Activated T-cell treated with anti-CD3 and anti-CD28 coated beads, Interleukin-2, amount 50 U/mL, for 24 hours (primary cell): ENCODE data around the gene PPTC7.
"Not testable (repeated sequence)": the region's sequence is repeated elsewhere in the genome, so short reads cannot be mapped to it uniquely, and the experiment has no call there.

Source experiments
- DNase-seq: peaks from one replicate; pipeline ENCODE4 v3.0.0-alpha.2; 2020
- H3K27ac Mint-ChIP-seq: 2 replicates; pipeline ENCODE4 v1.8.0; 2020; ENCODE audit warnings: mild to moderate bottlenecking, mixed read lengths
- H3K27me3 Mint-ChIP-seq: 2 replicates; pipeline ENCODE4 v1.8.0; 2020; ENCODE audit warnings: mixed read lengths
- H3K36me3 Mint-ChIP-seq: 2 replicates; pipeline ENCODE4 v1.8.0; 2020; ENCODE audit warnings: low read depth, mixed read lengths
- H3K4me1 Mint-ChIP-seq: 2 replicates; pipeline ENCODE4 v1.8.0; 2020; ENCODE audit warnings: low read depth, mixed read lengths
- H3K4me3 Mint-ChIP-seq: 2 replicates; pipeline ENCODE4 v1.8.0; 2020; ENCODE audit warnings: mild to moderate bottlenecking, moderate library complexity, mixed read lengths
- H3K9me3 Mint-ChIP-seq: 2 replicates; pipeline ENCODE4 v1.8.0; 2020; ENCODE audit warnings: mixed read lengths

PPTC7 gene

DNA sequence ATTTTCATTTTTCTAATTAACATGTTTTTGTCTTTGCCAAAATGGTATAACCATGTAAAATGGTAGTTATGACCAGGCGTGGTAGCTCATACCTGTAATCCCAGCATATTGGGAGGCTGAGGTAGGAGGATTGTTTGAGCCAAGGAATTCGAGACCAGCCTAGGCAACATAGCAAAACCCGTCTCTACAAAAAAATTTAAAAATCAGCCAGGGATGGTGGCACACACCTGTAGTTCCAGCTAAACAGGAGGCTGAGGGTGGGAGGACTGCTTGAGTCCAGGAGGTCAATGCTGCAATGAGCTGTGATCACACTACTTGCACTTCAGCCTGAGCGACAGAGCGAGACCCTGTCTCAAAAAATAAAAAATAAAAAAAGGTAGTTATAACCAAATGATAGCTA is 23.1 kb downstream of the PPTC7 start:
- Mint-ChIP-seq H3K27me3 (no peaks in the 10 kb centered on the region), H3K4me1 (peaks cover 80% of the 10 kb centered on the region), H3K36me3 (peaks cover 41% of the 10 kb centered on the region), H3K9me3 (peaks cover 5% of the 10 kb centered on the region), H3K27ac (peak overlapping the region; percentile 37), H3K4me3 (no peak overlapping the region)
- no peak for DNase-seq

- H3K4me3 Mint-ChIP-seq, DNase-seq, H3K9me3 Mint-ChIP-seq, H3K27me3 Mint-ChIP-seq: not testable (repeated sequence)
- peak overlapping the region; percentile 33 for H3K27ac Mint-ChIP-seq
- peaks cover 41% of the 10 kb centered on the region for H3K36me3 Mint-ChIP-seq
- H3K4me1 Mint-ChIP-seq: peaks cover 77% of the 10 kb centered on the region
These were observed 24.2 kb downstream of the PPTC7 start for GRCh38 chr12:110558945-110559344.

GRCh38 chr12:110557300-110557699 is 25.8 kb downstream of the PPTC7 start:
- H3K27ac Mint-ChIP-seq: no peak overlapping the region
- peaks cover 5% of the 10 kb centered on the region for H3K9me3 Mint-ChIP-seq
- peaks cover 65% of the 10 kb centered on the region for H3K4me1 Mint-ChIP-seq
- no peak for DNase-seq
- peaks cover 39% of the 10 kb centered on the region for H3K36me3 Mint-ChIP-seq
- H3K4me3 Mint-ChIP-seq: no peak overlapping the region
- no peaks in the 10 kb centered on the region for H3K27me3 Mint-ChIP-seq

- peaks cover 43% of the 10 kb centered on the region for H3K36me3 Mint-ChIP-seq
- H3K27ac Mint-ChIP-seq: peak overlapping the region; percentile 41
- no peak for DNase-seq
- H3K4me1 Mint-ChIP-seq: peaks cover 66% of the 10 kb centered on the region
- H3K27me3 Mint-ChIP-seq: no peaks in the 10 kb centered on the region
- peaks cover 5% of the 10 kb centered on the region for H3K9me3 Mint-ChIP-seq
- H3K4me3 Mint-ChIP-seq: no peak overlapping the region
These were observed 26.4 kb downstream of the PPTC7 start for GRCh38 chr12:110556705-110557104.

DNA sequence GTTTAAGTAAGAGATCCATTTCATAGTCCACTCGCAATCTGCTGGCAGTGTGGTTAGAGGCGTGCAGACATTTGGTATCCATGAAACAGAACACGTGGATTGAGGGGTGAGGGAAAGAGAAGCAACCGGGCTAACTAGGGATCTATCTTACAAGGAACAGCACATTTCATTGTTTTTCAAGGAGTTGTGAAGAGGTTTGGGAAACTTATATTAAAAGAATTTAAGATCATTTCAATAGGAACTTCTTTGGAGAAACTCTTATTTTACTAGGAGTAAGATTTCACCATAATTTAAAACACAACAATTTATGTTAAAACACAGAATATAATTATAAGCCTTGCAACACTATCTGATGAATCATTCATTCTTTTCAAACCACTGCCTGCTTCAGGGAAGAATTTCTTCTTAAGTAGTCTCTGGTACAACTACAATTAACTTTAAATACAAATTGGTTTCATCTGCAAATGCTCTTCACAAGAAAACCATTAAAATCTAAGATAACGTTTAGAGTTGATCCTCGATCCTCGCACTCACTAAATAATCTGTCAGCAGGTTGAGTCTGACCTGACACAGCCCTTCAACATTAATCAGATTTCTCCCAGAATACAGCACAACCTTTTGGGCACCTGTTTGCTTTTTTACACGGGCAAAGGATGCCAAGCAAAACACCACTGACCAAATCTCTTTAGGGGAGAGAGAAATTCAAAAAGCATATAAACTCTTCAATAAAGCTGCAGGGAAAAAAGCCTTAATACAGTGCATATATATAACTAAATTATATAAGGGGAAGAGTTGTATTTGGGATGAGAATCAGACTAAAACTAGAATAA is 27.3 kb downstream of the PPTC7 start:
- Mint-ChIP-seq H3K9me3 (peaks cover 5% of the 10 kb centered on the region), H3K4me3 (no peak overlapping the region), H3K27ac (peak overlapping the region; percentile 47), H3K4me1 (peaks cover 59% of the 10 kb centered on the region), H3K27me3 (no peaks in the 10 kb centered on the region), H3K36me3 (peaks cover 48% of the 10 kb centered on the region)
- no peak for DNase-seq

DNA sequence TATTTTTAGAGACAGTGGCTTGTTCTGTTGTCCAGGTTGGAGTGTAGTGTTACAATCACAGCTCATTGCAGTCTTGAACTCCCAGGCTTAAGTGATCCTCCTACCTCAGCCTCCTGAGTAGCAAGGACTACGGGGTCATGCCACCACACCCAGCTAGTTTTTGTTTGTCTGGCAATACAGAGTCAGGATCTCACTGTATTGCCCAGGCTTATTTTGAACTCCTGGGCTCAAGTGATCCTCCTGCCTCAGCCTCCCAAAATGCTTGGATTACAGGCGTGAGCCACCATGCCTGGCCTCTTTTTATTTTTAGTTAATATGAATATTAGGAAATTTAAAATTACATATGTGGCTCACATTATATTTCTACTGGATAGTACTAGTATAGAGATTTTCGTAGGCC is 28.9 kb downstream of the PPTC7 start:
- Mint-ChIP-seq H3K27me3 (no peaks in the 10 kb centered on the region), H3K4me3 (no peak overlapping the region), H3K9me3 (peaks cover 5% of the 10 kb centered on the region), H3K36me3 (peaks cover 53% of the 10 kb centered on the region), H3K4me1 (peaks cover 61% of the 10 kb centered on the region), H3K27ac (peak overlapping the region; percentile 40)
- no peak for DNase-seq

GRCh38 chr12:110550981-110551380 is 32.1 kb downstream of the PPTC7 start:
- Mint-ChIP-seq H3K27me3 (no peaks in the 10 kb centered on the region), H3K27ac (peak overlapping the region; percentile 13), H3K9me3 (no peaks in the 10 kb centered on the region), H3K4me1 (peaks cover 57% of the 10 kb centered on the region), H3K4me3 (no peak overlapping the region), H3K36me3 (peaks cover 58% of the 10 kb centered on the region)
- no peak for DNase-seq

DNA sequence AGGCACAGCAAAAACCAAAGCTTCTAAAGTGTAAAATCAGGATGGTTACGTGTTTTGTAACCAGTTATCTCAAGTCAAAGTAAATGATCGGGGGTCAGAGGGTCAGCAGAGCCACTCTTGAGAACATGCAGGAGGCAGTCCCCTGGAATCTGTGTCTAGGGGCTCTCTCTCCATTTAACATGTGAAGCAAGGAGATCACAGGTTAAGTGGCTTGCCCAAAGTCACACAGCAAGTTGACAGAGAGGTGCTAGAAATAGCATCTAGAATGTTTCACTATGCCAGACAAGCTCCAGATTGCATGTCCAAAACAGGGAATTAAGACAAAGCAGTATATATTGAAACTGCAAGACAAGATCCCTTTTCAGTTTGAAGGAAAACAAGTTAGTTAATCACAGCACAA is 33.4 kb downstream of the PPTC7 start:
- H3K27ac Mint-ChIP-seq: peak overlapping the region; percentile 56
- no peaks in the 10 kb centered on the region for H3K9me3 Mint-ChIP-seq
- DNase-seq: no peak
- no peaks in the 10 kb centered on the region for H3K27me3 Mint-ChIP-seq
- no peak overlapping the region for H3K4me3 Mint-ChIP-seq
- H3K36me3 Mint-ChIP-seq: peaks cover 69% of the 10 kb centered on the region
- H3K4me1 Mint-ChIP-seq: peaks cover 54% of the 10 kb centered on the region

DNA sequence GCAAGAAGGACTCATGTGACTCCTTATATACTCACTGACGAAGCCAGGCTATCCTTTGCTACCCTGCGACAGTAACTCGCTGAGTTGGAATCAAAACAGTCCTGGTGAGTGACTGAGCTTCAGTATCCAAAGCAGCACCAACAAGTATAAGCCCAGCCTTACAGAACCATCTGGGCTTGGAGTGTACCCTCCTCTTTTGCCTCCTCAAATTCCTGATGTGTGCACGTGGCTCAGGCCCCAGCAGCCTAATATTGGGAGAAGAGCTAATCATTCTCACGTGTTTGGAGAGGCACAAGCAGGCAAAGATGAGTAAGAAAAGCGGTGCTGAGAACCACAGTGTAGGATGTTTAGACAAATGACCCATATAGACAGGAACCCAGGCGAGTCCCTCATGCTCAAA is 34.4 kb downstream of the PPTC7 start:
- H3K27me3 Mint-ChIP-seq: no peaks in the 10 kb centered on the region
- no peak for DNase-seq
- H3K4me3 Mint-ChIP-seq: no peak overlapping the region
- H3K9me3 Mint-ChIP-seq: no peaks in the 10 kb centered on the region
- H3K27ac Mint-ChIP-seq: peak overlapping the region; percentile 65
- peaks cover 79% of the 10 kb centered on the region for H3K36me3 Mint-ChIP-seq
- H3K4me1 Mint-ChIP-seq: peaks cover 54% of the 10 kb centered on the region

DNA sequence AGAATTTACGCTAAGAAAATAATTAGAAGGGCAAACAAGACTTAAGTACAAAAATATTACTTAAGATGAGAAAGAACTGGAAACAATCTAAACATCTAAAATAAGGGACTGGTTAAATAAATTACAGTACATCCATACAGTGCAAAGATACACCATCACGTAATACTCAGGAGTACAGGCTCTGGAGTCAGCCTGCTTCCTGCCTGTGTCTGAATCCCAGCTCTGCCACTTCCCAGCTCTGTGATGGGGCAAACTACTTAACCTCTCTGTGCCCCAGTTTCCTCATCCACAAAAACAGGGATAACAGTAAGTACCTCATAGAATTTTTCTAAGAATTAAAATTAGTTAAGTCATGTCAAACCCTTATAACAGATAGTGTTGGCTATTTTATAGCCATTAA is 36.0 kb downstream of the PPTC7 start:
- Mint-ChIP-seq H3K27ac (peak overlapping the region; percentile 39), H3K27me3 (no peaks in the 10 kb centered on the region), H3K36me3 (peaks cover 92% of the 10 kb centered on the region), H3K4me3 (no peak overlapping the region), H3K4me1 (peaks cover 66% of the 10 kb centered on the region), H3K9me3 (no peaks in the 10 kb centered on the region)
- DNase-seq: no peak

DNA sequence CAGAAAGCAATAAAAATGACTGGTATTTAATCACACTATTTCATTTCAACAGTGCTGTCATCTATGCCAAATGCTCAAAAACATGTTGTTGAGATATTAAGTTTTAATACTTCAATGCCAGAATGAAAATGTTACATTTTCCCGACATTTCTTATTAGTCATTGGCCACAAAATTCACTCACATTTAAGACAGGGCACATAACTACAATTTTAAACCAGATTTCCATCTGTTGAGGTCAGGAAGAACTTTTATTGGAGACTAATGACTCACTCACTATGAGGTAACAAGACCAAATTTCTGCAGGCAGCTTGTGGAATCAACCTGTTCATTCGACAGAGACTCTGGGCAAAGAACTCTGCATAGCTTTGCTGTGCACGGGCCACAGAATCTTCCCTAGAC is 36.8 kb downstream of the PPTC7 start:
- Mint-ChIP-seq H3K9me3 (no peaks in the 10 kb centered on the region), H3K36me3 (peaks cover 90% of the 10 kb centered on the region), H3K4me3 (no peak overlapping the region), H3K4me1 (peaks cover 64% of the 10 kb centered on the region), H3K27ac (no peak overlapping the region), H3K27me3 (no peaks in the 10 kb centered on the region)
- DNase-seq: no peak

DNA sequence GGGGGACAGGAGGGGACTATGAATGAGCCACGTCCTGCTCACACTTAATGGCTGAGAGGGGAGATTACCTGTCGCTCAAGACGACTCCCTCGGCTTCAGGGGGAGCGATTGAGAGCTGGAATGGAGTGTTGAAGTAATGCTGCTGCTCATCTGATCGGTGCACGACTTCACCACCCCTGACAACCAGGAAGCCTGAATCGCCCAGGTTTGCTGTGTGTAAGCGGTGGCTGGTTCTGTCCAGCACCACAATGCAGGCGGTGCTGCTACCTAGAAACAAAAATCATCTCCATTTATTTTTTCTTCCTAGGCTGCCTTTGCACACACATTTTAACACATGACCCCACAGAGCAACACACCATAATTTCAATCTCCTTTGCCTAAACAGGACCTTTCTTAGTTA is 37.3 kb downstream of the PPTC7 start:
- Mint-ChIP-seq H3K9me3 (no peaks in the 10 kb centered on the region), H3K27ac (no peak overlapping the region), H3K36me3 (peaks cover 89% of the 10 kb centered on the region), H3K4me3 (no peak overlapping the region), H3K4me1 (peaks cover 61% of the 10 kb centered on the region), H3K27me3 (no peaks in the 10 kb centered on the region)
- DNase-seq: no peak

DNA sequence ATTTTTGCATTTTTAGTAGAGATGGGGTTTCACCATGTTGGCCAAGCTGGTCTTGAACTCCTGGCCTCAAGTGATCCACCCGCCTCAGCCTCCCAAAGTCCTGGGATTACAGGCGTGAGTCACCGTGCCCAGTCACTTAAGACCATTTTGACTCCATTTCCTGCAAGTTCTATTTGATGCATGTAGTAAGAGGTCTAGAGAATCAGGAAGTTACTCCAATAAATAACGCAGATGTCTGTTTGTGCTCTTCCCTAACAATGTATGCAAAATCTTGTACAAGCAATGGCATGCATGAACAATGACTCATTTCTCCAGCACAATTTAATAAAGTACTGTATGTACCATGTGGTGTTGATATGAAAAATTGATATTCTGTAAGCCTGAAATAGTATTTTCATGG is 37.9 kb downstream of the PPTC7 start:
- not testable (repeated sequence) for H3K27me3 Mint-ChIP-seq, DNase-seq, H3K9me3 Mint-ChIP-seq, H3K4me3 Mint-ChIP-seq
- peaks cover 88% of the 10 kb centered on the region for H3K36me3 Mint-ChIP-seq
- peaks cover 60% of the 10 kb centered on the region for H3K4me1 Mint-ChIP-seq
- peak overlapping the region; percentile 67 for H3K27ac Mint-ChIP-seq

GRCh38 chr12:110543965-110544364 is 39.2 kb downstream of the PPTC7 start:
- Mint-ChIP-seq H3K27me3 (no peaks in the 10 kb centered on the region), H3K9me3 (no peaks in the 10 kb centered on the region), H3K4me1 (peaks cover 66% of the 10 kb centered on the region), H3K4me3 (no peak overlapping the region), H3K27ac (peak overlapping the region; percentile 15), H3K36me3 (peaks cover 89% of the 10 kb centered on the region)
- no peak for DNase-seq

DNA sequence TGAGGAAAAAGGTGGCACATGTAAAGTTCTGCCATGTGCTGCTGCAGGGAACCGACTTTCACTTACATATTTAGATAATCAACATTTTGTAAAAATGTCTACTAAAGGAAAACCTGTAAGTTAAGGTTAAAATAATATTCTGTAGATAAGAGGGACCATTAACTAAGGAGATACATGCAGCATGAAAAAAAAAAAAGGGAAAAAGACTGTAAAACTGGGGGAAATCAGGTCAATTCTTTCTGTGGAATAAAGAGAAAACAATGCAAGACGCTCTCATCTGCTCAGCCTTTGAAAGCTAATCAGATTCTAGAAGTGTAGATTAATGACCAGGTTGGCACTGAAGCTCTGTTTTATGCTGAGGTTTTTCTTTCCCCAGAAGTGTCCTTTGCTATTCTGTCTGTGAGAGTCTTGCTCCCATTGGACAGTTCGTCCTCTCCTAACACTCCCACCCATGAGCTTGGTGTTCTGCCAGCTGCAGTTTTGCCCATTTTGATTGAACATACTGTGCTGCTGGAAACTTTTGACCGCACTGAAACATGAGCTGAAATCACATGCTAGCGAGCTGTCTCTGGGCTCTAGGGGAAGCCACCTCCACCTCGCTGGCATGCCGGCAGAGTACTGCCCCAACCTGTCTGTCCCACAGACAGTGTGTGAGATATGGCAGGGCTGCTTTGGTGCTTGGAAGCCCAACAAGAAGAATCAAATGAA is 39.7 kb downstream of the PPTC7 start:
- Mint-ChIP-seq H3K27me3 (no peaks in the 10 kb centered on the region), H3K9me3 (no peaks in the 10 kb centered on the region), H3K27ac (peak overlapping the region; percentile 72), H3K36me3 (peaks cover 89% of the 10 kb centered on the region), H3K4me1 (peaks cover 61% of the 10 kb centered on the region), H3K4me3 (no peak overlapping the region)
- DNase-seq: no peak
